Keratinocyte (primary cell): ENCODE measurements around the gene TMEM94.

Experiments
- EZH2 ChIP-seq: IDR thresholded peaks from one replicate; pipeline ENCODE4 v1.6.1; 2012; ENCODE audit warnings: inconsistent platforms, mild to moderate bottlenecking, low read length, moderate library complexity
- TF ChIP-seq, protein P1 (sequence below), 3 experiments: IDR thresholded peaks in 1 of 3; conservative IDR thresholded peaks in 1 of 3; optimal IDR thresholded peaks in 1 of 3; 2 replicates in 2 of 3; 3 replicates in 1 of 3; pipeline versions ENCODE3 to v1.5.1; 2011; ENCODE audit warnings: low read length in 3 of 3, mild to moderate bottlenecking in 3 of 3, moderate library complexity in 2 of 3, control low read depth in 1 of 3, inconsistent platforms in 1 of 3; ENCODE audit not compliant: insufficient read depth in 2 of 3; ENCODE audit errors: extremely low read depth in 1 of 3

DNA sequence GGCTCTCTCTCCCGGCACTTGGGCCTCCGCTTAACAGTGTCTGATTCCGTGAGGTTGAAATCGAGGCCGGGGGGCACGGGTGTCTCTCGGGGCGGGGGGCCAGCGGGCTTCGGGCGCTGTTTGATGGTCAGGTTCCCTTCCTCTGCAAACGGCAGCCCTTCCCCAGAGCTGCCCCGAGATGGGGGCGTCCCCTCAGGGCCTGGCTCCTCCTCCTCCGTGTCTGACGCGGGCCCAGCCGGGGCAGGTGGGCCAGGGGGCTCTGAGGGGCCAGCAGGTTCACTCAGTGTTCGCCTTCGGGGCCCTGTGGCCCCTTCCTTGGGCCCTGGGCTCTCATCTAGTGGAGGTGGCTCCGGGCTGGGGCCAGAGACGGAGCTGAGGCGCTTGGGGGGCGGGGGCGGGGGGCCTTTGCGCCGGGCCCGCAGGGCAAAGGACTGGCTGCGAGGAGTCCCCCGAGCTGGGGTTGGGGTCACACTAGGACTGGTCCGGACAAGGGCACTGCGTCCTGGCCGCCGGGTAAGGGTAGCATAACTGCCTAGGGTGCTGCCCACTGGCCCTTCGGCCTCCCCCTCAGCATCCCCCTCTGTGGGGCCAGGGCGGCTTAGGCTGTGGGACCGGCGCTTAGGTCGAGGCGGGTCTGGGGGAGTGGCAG, 45.8 kb downstream of the TMEM94 start:
- TF ChIP-seq, protein P1, sequence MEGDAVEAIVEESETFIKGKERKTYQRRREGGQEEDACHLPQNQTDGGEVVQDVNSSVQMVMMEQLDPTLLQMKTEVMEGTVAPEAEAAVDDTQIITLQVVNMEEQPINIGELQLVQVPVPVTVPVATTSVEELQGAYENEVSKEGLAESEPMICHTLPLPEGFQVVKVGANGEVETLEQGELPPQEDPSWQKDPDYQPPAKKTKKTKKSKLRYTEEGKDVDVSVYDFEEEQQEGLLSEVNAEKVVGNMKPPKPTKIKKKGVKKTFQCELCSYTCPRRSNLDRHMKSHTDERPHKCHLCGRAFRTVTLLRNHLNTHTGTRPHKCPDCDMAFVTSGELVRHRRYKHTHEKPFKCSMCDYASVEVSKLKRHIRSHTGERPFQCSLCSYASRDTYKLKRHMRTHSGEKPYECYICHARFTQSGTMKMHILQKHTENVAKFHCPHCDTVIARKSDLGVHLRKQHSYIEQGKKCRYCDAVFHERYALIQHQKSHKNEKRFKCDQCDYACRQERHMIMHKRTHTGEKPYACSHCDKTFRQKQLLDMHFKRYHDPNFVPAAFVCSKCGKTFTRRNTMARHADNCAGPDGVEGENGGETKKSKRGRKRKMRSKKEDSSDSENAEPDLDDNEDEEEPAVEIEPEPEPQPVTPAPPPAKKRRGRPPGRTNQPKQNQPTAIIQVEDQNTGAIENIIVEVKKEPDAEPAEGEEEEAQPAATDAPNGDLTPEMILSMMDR (optimal IDR thresholded peaks at IDR 0.05 in 1 of 3, IDR thresholded peaks at IDR 0.05 in 1 of 3, conservative IDR thresholded peaks at IDR 0.05 in 1 of 3; ENCODE audit: extremely low read depth in 1 of 3, insufficient read depth in 2 of 3, low read length in 3 of 3): no peak
- no peak for TF ChIP-seq EZH2
